NB4 (cell line): ENCODE data around the gene PTGFRN.

ENCODE experiments used
- CTCF ChIP-seq: IDR thresholded peaks from one replicate; pipeline ENCODE4 v1.5.1; 2012; ENCODE audit warnings: low read depth, low read length
- MAX ChIP-seq: IDR thresholded peaks from 2 replicates; pipeline ENCODE4 v1.6.1; 2011; ENCODE audit warnings: low read depth, low read length

- TF ChIP-seq CTCF = no peak
- no peak for TF ChIP-seq MAX
Measured at GRCh38 chr1:116907351-116907750, 2.4 kb upstream of the PTGFRN start.
